Left lung (tissue), 10 donors: Measurements from ENCODE around the gene PMM2. TPM values are rescaled to one million over a fixed set of nuclear protein-coding genes. Genes with fewer than 3 reads are reported as not detected.

Experiments
- ATAC-seq: fragments of 200-7000 bp; cut with Tn5 transposase; one replicate; pipeline ENCODE4 v1.9.1; 2020; ENCODE audit warnings: moderate library complexity
- DNase-seq, 4 donors: peaks; one replicate each; pipeline ENCODE4 v3.0.0-alpha.2; 2013 to 2020
- H3K27ac ChIP-seq, 2 donors: fragments of 200-600 bp; sonication (generic) in 1 of 2; one replicate each; pipeline versions ENCODE4 v1.5.0 to v1.8.0; 2020 to 2021
- H3K27me3 ChIP-seq, 2 donors: fragments of 200-600 bp; sonication (generic) in 1 of 2; one replicate each; pipeline versions ENCODE4 v1.5.0 to v1.8.0; 2020 to 2021
- H3K36me3 ChIP-seq, 2 donors: fragments of 200-600 bp; sonication (generic) in 1 of 2; one replicate each; pipeline versions ENCODE4 v1.5.0 to v1.8.0; 2020 to 2021
- H3K4me1 ChIP-seq, 2 donors: fragments of 200-600 bp; one replicate each; pipeline ENCODE4 v1.8.0; 2021
- H3K4me3 ChIP-seq, 2 donors: fragments of 200-600 bp; sonication (generic) in 1 of 2; one replicate each; pipeline versions ENCODE4 v1.5.0 to v1.8.0; 2020 to 2021; ENCODE audit warnings: mild to moderate bottlenecking in 1 of 2
- H3K9me3 ChIP-seq, 2 donors: fragments of 200-600 bp; sonication (generic) in 1 of 2; one replicate each; pipeline versions ENCODE4 v1.5.0 to v1.8.0; 2020 to 2021
- CTCF ChIP-seq, 2 donors: fragments of 200-600 bp; sonication (generic) in 1 of 2; IDR thresholded peaks; one replicate each; pipeline versions ENCODE4 v1.5.0 to v1.8.0; 2021; ENCODE audit warnings: antibody characterized with exemption in 2 of 2
- intact Hi-C, 2 donors: fragments of 100-400 bp; cut with DNase I; formaldehyde crosslinking; loops; one replicate each; pipeline versions ENCODE4 v1.11.2 to v1.14.2; 2022
- polyA plus RNA-seq, 6 donors: library from polyadenylated mRNA; unstranded; fragments of 120-200 nt; gene quantifications; one replicate each; pipeline ENCODE4 v1.2.1, GENCODE V29; 2013; ENCODE audit not compliant: insufficient read length in 6 of 6
- total RNA-seq, 2 donors: library from RNA; stranded (reverse); fragmentation: NEBNext Ultra II Directional; extraction: Animal tissue kit (Norgen Biotek cat#: 25700); gene quantifications; one replicate each; pipeline ENCODE4 v1.2.1, GENCODE V29; 2021
- donor health status: DM: no; HTN: yes; CAD: no.
- donor health status: DM: no; HTN: no; CAD: no.

Gene PMM2
- total and polyA plus RNA-seq, 8 donors = 19.2 to 38.2 (median 22.9) TPM

GRCh38 chr16:8851761-8852403 lies 54.2 kb downstream of the PMM2 start:
- ATAC-seq (no peak), DNase-seq (peak in 1 of 4 donors; percentile 22)
- peaks cover 0 to 32% of the 10 kb centered on the region in 2 donors for H3K4me1 ChIP-seq
- H3K27ac ChIP-seq = peak overlapping the region; percentile 13 to 68
- peaks cover 0 to 99% of the 10 kb centered on the region in 2 donors for H3K36me3 ChIP-seq
- intact Hi-C loops = no loop called here
- H3K4me3 ChIP-seq = no peak overlapping the region
- no peaks in the 10 kb centered on the region for H3K27me3 ChIP-seq
- TF ChIP-seq CTCF (IDR thresholded peaks at IDR 0.05) = no peak
- H3K9me3 ChIP-seq = no peaks in the 10 kb centered on the region

- H3K9me3 ChIP-seq = no peaks in the 10 kb centered on the region
- no peak overlapping the region for H3K4me3 ChIP-seq
- DNase-seq = peak in 2 of 4 donors; percentile 8 to 12
- no peak for TF ChIP-seq CTCF (IDR thresholded peaks at IDR 0.05)
- peaks cover 0 to 95% of the 10 kb centered on the region in 2 donors for H3K36me3 ChIP-seq
- peaks cover 0 to 32% of the 10 kb centered on the region in 2 donors for H3K4me1 ChIP-seq
- intact Hi-C loops = no loop called here
- H3K27me3 ChIP-seq = no peaks in the 10 kb centered on the region
- no peak for ATAC-seq
- peak overlapping the region; percentile 8 to 68 for H3K27ac ChIP-seq
Observed at GRCh38 chr16:8852534-8852933, 54.9 kb downstream of the PMM2 start.

GRCh38 chr16:8853150-8853549 lies 55.5 kb downstream of the PMM2 start:
- peaks cover 0 to 92% of the 10 kb centered on the region in 2 donors for H3K36me3 ChIP-seq
- peak in 1 of 4 donors; percentile 10 for DNase-seq
- H3K27me3 ChIP-seq = no peaks in the 10 kb centered on the region
- intact Hi-C loops = no loop called here
- peaks cover 0 to 33% of the 10 kb centered on the region in 2 donors for H3K4me1 ChIP-seq
- peak overlapping the region in 1 of 2 donors; percentile 68 for H3K27ac ChIP-seq
- no peaks in the 10 kb centered on the region for H3K9me3 ChIP-seq
- no peak overlapping the region for H3K4me3 ChIP-seq
- no peak for ATAC-seq
- TF ChIP-seq CTCF (IDR thresholded peaks at IDR 0.05) = no peak

- H3K27me3 ChIP-seq = no peaks in the 10 kb centered on the region
- no peaks in the 10 kb centered on the region for H3K9me3 ChIP-seq
- H3K36me3 ChIP-seq = peaks cover 0 to 92% of the 10 kb centered on the region in 2 donors
- H3K4me3 ChIP-seq = no peak overlapping the region
- H3K4me1 ChIP-seq = peaks cover 0 to 37% of the 10 kb centered on the region in 2 donors
- peak overlapping the region in 1 of 2 donors; percentile 68 for H3K27ac ChIP-seq
- intact Hi-C loops = no loop called here
- peak in 1 of 4 donors; percentile 13 for DNase-seq
- no peak for ATAC-seq
- TF ChIP-seq CTCF (IDR thresholded peaks at IDR 0.05) = no peak
Observed at GRCh38 chr16:8853611-8854010, 56.0 kb downstream of the PMM2 start.

GRCh38 chr16:8854298-8854948 lies 56.8 kb downstream of the PMM2 start:
- H3K9me3 ChIP-seq = no peaks in the 10 kb centered on the region
- intact Hi-C loops = no loop called here
- no peak for TF ChIP-seq CTCF (IDR thresholded peaks at IDR 0.05)
- peaks cover 0 to 92% of the 10 kb centered on the region in 2 donors for H3K36me3 ChIP-seq
- DNase-seq (peak in 2 of 4 donors; percentile 25 to 44), ATAC-seq (no peak)
- H3K4me3 ChIP-seq = no peak overlapping the region
- H3K27ac ChIP-seq = peak overlapping the region in 1 of 2 donors; percentile 58
- peaks cover 0 to 40% of the 10 kb centered on the region in 2 donors for H3K4me1 ChIP-seq
- H3K27me3 ChIP-seq = no peaks in the 10 kb centered on the region
